H9 (cell line): Measurements from ENCODE around the gene SUN2. TPM values are rescaled to one million over a fixed set of nuclear protein-coding genes. Genes with fewer than 3 reads are reported as not detected.

ENCODE experiments used
- DNase-seq: peaks from one replicate; pipeline ENCODE4 v3.0.0-alpha.2; 2017
- H2AFZ ChIP-seq: one replicate; pipeline ENCODE4 v1.6.1; 2013; ENCODE audit warnings: mild to moderate bottlenecking, low read length, control low read depth, moderate library complexity
- H2AK5ac ChIP-seq: 2 replicates; pipeline ENCODE4 v1.6.1; 2013; ENCODE audit warnings: low read length, control low read depth, mixed read lengths; ENCODE audit not compliant: insufficient read length
- H2BK120ac ChIP-seq: one replicate; pipeline ENCODE4 v1.6.1; 2013; ENCODE audit warnings: low read depth, mild to moderate bottlenecking, low read length, control low read depth, inconsistent platforms; ENCODE audit not compliant: poor library complexity, severe bottlenecking
- H2BK12ac ChIP-seq: 2 replicates; pipeline ENCODE4 v1.6.1; 2013; ENCODE audit warnings: low read length, control low read depth, mixed read lengths, low read depth; ENCODE audit not compliant: insufficient read length
- H2BK15ac ChIP-seq: 2 replicates; pipeline ENCODE4 v1.6.1; 2013; ENCODE audit warnings: low read depth, low read length, control low read depth
- H2BK20ac ChIP-seq: one replicate; pipeline ENCODE4 v1.6.1; 2013; ENCODE audit warnings: low read depth, mild to moderate bottlenecking, low read length, control low read depth, inconsistent platforms; ENCODE audit not compliant: poor library complexity, severe bottlenecking
- H2BK5ac ChIP-seq: 2 replicates; pipeline ENCODE4 v1.6.1; 2013; ENCODE audit warnings: low read length, control low read depth, mixed read lengths; ENCODE audit not compliant: insufficient read length
- H3K14ac ChIP-seq: 2 replicates; pipeline ENCODE4 v1.6.1; 2013; ENCODE audit warnings: low read length, control low read depth; ENCODE audit not compliant: insufficient read depth
- H3K18ac ChIP-seq: 2 replicates; pipeline ENCODE4 v1.6.1; 2013; ENCODE audit warnings: low read depth, mild to moderate bottlenecking, mixed read lengths, low read length, control low read depth; ENCODE audit not compliant: insufficient read length
- H3K23ac ChIP-seq: 2 replicates; pipeline ENCODE4 v1.6.1; 2013; ENCODE audit warnings: low read length, control low read depth, mixed read lengths, low read depth; ENCODE audit not compliant: insufficient read length
- H3K23me2 ChIP-seq: 2 replicates; pipeline ENCODE4 v1.6.1; 2013; ENCODE audit warnings: low read depth, mild to moderate bottlenecking, mixed read lengths, low read length, control low read depth; ENCODE audit not compliant: insufficient read length, poor library complexity, severe bottlenecking
- H3K27ac ChIP-seq: 2 replicates; pipeline ENCODE4 v1.5.1; 2013; ENCODE audit warnings: low read length, control low read depth, mixed read lengths, low read depth; ENCODE audit not compliant: insufficient read length
- H3K27me3 ChIP-seq: 2 replicates; pipeline ENCODE4 v1.6.1; 2013; ENCODE audit warnings: low read length, control low read depth, inconsistent platforms; ENCODE audit not compliant: insufficient read depth
- H3K4ac ChIP-seq: 2 replicates; pipeline ENCODE4 v1.6.1; 2013; ENCODE audit warnings: low read depth, mild to moderate bottlenecking, control low read depth, inconsistent platforms, low read length, moderate library complexity
- H3K4me1 ChIP-seq: 2 replicates; pipeline ENCODE4 v1.6.1; 2013; ENCODE audit warnings: low read length, control low read depth, inconsistent platforms; ENCODE audit not compliant: insufficient read depth
- H3K4me2 ChIP-seq: 2 replicates; pipeline ENCODE4 v1.6.1; 2013; ENCODE audit warnings: low read length, control low read depth, mixed read lengths; ENCODE audit not compliant: insufficient read length, insufficient read depth
- H3K56ac ChIP-seq: 2 replicates; pipeline ENCODE4 v1.6.1; 2013; ENCODE audit warnings: low read depth, mild to moderate bottlenecking, mixed read lengths, low read length, control low read depth; ENCODE audit not compliant: insufficient read length
- H3K79me1 ChIP-seq: 2 replicates; pipeline ENCODE4 v1.6.1; 2013; ENCODE audit warnings: low read depth, mild to moderate bottlenecking, moderate library complexity, low read length, control low read depth, inconsistent platforms; ENCODE audit not compliant: insufficient read depth, poor library complexity, severe bottlenecking
- H3K79me2 ChIP-seq: 2 replicates; pipeline ENCODE4 v1.6.1; 2013; ENCODE audit warnings: low read length, control low read depth, inconsistent platforms; ENCODE audit not compliant: insufficient read depth
- H3K9ac ChIP-seq: 2 replicates; pipeline ENCODE4 v1.6.1; 2013; ENCODE audit warnings: low read length, control low read depth, mixed read lengths; ENCODE audit not compliant: insufficient read length; ENCODE audit errors: extremely low read depth
- H3K9me3 ChIP-seq: one replicate; pipeline ENCODE4 v1.6.1; 2013; ENCODE audit warnings: low read depth, low read length, inconsistent platforms; ENCODE audit not compliant: control insufficient read depth
- H3T11ph ChIP-seq: one replicate; pipeline ENCODE4 v1.6.1; 2013; ENCODE audit warnings: mild to moderate bottlenecking, low read length, control low read depth, inconsistent platforms
- H4K20me1 ChIP-seq: one replicate; pipeline ENCODE4 v1.6.1; 2013; ENCODE audit not compliant: control insufficient read depth, insufficient read length, insufficient read depth
- H4K5ac ChIP-seq: 2 replicates; pipeline ENCODE4 v1.6.1; 2013; ENCODE audit warnings: low read depth, mild to moderate bottlenecking, mixed read lengths, low read length, control low read depth; ENCODE audit not compliant: insufficient read length
- H4K8ac ChIP-seq: replicated peaks from 2 replicates; pipeline ENCODE4 v1.6.1; 2013; ENCODE audit warnings: low read length, control low read depth, mixed read lengths, low read depth; ENCODE audit not compliant: insufficient read length
- H4K91ac ChIP-seq: 2 replicates; pipeline ENCODE4 v1.6.1; 2013; ENCODE audit warnings: low read depth, mild to moderate bottlenecking, moderate library complexity, mixed read lengths, low read length, control low read depth; ENCODE audit not compliant: insufficient read length
- H3K27ac Mint-ChIP-seq, 3 experiments: 2 replicates in 2 of 3; 3 replicates in 1 of 3; pipeline ENCODE4 v1.8.0; 2020 to 2021; ENCODE audit warnings: mixed read lengths in 3 of 3, mild to moderate bottlenecking in 1 of 3, moderate library complexity in 1 of 3
- H3K27me3 Mint-ChIP-seq: 2 replicates; pipeline ENCODE4 v1.8.0; 2021; ENCODE audit warnings: low read depth, mild to moderate bottlenecking, moderate library complexity, mixed read lengths
- H3K36me3 Mint-ChIP-seq, 3 experiments: 2 replicates in 2 of 3; 3 replicates in 1 of 3; pipeline ENCODE4 v1.8.0; 2020 to 2021; ENCODE audit warnings: low read depth in 3 of 3, mixed read lengths in 3 of 3; ENCODE audit not compliant: insufficient read depth in 1 of 3
- H3K4me1 Mint-ChIP-seq, 2 experiments: 2 replicates each; pipeline ENCODE4 v1.8.0; 2020; ENCODE audit warnings: mixed read lengths in 2 of 2
- H3K4me3 Mint-ChIP-seq, 2 experiments: 2 replicates in 1 of 2; 3 replicates in 1 of 2; pipeline ENCODE4 v1.8.0; 2020 to 2021; ENCODE audit warnings: mild to moderate bottlenecking in 2 of 2, mixed read lengths in 2 of 2, moderate library complexity in 1 of 2
- H3K9me3 Mint-ChIP-seq, 2 experiments: 2 replicates in 1 of 2; 3 replicates in 1 of 2; pipeline ENCODE4 v1.8.0; 2020; ENCODE audit warnings: mild to moderate bottlenecking in 2 of 2, mixed read lengths in 2 of 2, moderate library complexity in 1 of 2
- WGBS: extraction: QIAGEN DNeasy Blood & Tissue Kit; methylation state at CpG from one replicate; pipeline ENCODE4 v1.1.7; 2013; ENCODE audit warnings: missing lambda C conversion rate, low lambda C conversion rate, mixed read lengths; ENCODE audit not compliant: insufficient read length; ENCODE audit errors: extremely low coverage; 5-methylcytosine and 5-hydroxymethylcytosine counted together
- total RNA-seq: library from RNA; stranded (reverse); gene quantifications from 2 replicates; pipeline ENCODE4 v1.2.1, GENCODE V29; 2021
- TF ChIP-seq, protein P1 (sequence below): fragments of 200-600 bp; sonication (generic); conservative IDR thresholded peaks from 3 replicates; pipeline ENCODE4 v1.8.0; 2021; ENCODE audit warnings: antibody characterized with exemption, mild to moderate bottlenecking

The SUN2 gene
- total RNA-seq, 1 experiment from 2014 or later = 12.0 TPM

DNA sequence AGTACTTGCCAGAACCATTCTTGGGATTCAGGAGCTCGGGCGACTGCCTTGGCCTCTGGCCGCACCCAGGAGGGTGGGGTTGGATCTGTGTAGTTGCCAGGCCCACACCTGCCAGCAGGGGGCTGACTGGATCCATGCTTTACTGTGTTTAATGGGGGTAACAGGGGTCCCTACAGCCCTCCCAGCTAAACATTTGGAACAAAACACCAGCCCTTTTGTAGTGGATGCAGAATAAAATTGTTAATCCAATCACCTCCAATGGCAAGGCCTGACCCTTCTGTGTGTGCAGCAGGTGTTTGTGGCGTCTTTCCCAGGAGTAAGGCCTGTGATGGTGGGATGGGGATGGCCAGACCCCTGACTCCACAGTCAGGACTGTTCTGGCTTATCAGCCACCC, 22.5 kb downstream of the SUN2 start:
- Mint-ChIP-seq H3K4me3 (no peak overlapping the region), H3K36me3 (peaks cover 20 to 87% (median 53%) of the 10 kb centered on the region in 3 experiments; a peak in 6 of 7 replicates)
- H3K79me1 ChIP-seq = no peaks in the 10 kb centered on the region

More for the DNA sequence above, 22.5 kb downstream of the SUN2 start:
- Histone ChIP-seq H2BK5ac (no peak overlapping the region), H3K4me2 (no peak overlapping the region), H3K4me1 (no peaks in the 10 kb centered on the region), H4K5ac (no peak overlapping the region), H3K9me3 (no peaks in the 10 kb centered on the region), H4K20me1 (no peaks in the 10 kb centered on the region), H3K27ac (no peak overlapping the region), H3K9ac (no peak overlapping the region), H4K8ac (no peak overlapping the region), H3T11ph (no peak overlapping the region), H2BK120ac (no peak overlapping the region), H3K56ac (no peak overlapping the region), H2BK12ac (no peak overlapping the region), H3K23me2 (no peaks in the 10 kb centered on the region), H2BK20ac (no peak overlapping the region), H3K4ac (no peak overlapping the region), H2AFZ (no peak overlapping the region), H2BK15ac (no peak overlapping the region), H3K18ac (no peak overlapping the region), H3K23ac (no peak overlapping the region), H3K79me2 (no peaks in the 10 kb centered on the region), H4K91ac (no peak overlapping the region), H2AK5ac (no peak overlapping the region), H3K27me3 (no peaks in the 10 kb centered on the region), H3K14ac (no peak overlapping the region)
- H3K4me1 Mint-ChIP-seq = 0 out of 4 replicates have a peak, but pooled peaks cover 0 to 3% of the 10 kb centered on the region in 2 experiments
- DNase-seq = peak; percentile 58
- peak overlapping the region in 1 of 3 experiments; percentile 72; a peak in 2 of 7 replicates for H3K27ac Mint-ChIP-seq
- WGBS = no CpG with 5 or more reads among the region's 4 CpGs
- no peaks in the 10 kb centered on the region for H3K9me3 Mint-ChIP-seq
- TF ChIP-seq, protein P1, sequence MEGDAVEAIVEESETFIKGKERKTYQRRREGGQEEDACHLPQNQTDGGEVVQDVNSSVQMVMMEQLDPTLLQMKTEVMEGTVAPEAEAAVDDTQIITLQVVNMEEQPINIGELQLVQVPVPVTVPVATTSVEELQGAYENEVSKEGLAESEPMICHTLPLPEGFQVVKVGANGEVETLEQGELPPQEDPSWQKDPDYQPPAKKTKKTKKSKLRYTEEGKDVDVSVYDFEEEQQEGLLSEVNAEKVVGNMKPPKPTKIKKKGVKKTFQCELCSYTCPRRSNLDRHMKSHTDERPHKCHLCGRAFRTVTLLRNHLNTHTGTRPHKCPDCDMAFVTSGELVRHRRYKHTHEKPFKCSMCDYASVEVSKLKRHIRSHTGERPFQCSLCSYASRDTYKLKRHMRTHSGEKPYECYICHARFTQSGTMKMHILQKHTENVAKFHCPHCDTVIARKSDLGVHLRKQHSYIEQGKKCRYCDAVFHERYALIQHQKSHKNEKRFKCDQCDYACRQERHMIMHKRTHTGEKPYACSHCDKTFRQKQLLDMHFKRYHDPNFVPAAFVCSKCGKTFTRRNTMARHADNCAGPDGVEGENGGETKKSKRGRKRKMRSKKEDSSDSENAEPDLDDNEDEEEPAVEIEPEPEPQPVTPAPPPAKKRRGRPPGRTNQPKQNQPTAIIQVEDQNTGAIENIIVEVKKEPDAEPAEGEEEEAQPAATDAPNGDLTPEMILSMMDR = peak; percentile 79
- H3K27me3 Mint-ChIP-seq = no peaks in the 10 kb centered on the region
